ENCODE data around the gene PAX5.

GRCh38 chr9:36945999-36946398, 88.1 kb downstream of the PAX5 start:
- TF ChIP-seq, protein P1, sequence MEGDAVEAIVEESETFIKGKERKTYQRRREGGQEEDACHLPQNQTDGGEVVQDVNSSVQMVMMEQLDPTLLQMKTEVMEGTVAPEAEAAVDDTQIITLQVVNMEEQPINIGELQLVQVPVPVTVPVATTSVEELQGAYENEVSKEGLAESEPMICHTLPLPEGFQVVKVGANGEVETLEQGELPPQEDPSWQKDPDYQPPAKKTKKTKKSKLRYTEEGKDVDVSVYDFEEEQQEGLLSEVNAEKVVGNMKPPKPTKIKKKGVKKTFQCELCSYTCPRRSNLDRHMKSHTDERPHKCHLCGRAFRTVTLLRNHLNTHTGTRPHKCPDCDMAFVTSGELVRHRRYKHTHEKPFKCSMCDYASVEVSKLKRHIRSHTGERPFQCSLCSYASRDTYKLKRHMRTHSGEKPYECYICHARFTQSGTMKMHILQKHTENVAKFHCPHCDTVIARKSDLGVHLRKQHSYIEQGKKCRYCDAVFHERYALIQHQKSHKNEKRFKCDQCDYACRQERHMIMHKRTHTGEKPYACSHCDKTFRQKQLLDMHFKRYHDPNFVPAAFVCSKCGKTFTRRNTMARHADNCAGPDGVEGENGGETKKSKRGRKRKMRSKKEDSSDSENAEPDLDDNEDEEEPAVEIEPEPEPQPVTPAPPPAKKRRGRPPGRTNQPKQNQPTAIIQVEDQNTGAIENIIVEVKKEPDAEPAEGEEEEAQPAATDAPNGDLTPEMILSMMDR (IDR thresholded peaks at IDR 0.05; ENCODE audit: low read length) = no peak
- TF ChIP-seq EZH2phosphoT487 (IDR thresholded peaks at IDR 0.05; ENCODE audit: low read length) (no peak), EZH2 (optimal IDR thresholded peaks at IDR 0.05; ENCODE audit: low read depth, low read length) (no peak)
